Activated CD4-positive, alpha-beta T cell treated with anti-CD3 and anti-CD28 coated beads, Interleukin-2, Interleukin-4, amounts not matched to agents 100 ng/mL and 50 ng/mL, durations not matched to agents 16 hours and 8 hours (primary cell): ENCODE results near the gene EGFR.

Experiments
- DNase-seq: peaks from one replicate; pipeline ENCODE4 v3.0.0-alpha.2; 2020; ENCODE audit warnings: low spot score

Gene EGFR

GRCh38 chr7:55018361-55019190 lies at the start of gene EGFR:
TSS of gene EGFR (plus strand) at chr7:55019017. CDS start at chr7:55019278, 261 bp downstream.
- DNase-seq, result no peak

- no peak for DNase-seq
Measured at GRCh38 chr7:54969208-54969967, 49.4 kb upstream of the EGFR start.

DNA sequence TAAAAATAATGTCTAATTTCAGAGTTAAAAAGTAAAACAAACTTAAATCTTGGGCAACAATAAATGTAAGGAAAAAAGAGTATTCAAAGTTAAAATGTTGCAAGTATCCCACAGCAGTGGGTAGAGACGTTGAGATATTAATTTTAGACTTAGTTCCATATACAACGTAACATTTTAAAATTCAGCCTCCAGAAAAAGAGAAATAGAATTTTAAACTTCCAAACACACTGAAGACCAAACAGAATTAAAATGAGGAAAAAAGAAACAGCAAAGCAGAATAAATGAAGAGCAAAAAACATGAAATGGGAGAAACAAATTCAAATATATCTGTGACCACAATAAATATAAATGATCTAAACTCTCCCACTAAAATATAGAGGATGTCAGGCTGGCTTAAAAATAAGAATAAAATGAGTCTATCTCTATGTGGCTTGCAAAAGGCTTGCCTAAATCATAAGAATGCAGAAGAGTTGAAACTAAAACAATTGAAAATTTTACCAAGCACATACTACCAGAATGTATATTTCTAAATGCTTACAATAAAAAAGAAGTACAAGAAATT lies 46.0 kb upstream of the EGFR start:
- DNase-seq, result no peak

DNA sequence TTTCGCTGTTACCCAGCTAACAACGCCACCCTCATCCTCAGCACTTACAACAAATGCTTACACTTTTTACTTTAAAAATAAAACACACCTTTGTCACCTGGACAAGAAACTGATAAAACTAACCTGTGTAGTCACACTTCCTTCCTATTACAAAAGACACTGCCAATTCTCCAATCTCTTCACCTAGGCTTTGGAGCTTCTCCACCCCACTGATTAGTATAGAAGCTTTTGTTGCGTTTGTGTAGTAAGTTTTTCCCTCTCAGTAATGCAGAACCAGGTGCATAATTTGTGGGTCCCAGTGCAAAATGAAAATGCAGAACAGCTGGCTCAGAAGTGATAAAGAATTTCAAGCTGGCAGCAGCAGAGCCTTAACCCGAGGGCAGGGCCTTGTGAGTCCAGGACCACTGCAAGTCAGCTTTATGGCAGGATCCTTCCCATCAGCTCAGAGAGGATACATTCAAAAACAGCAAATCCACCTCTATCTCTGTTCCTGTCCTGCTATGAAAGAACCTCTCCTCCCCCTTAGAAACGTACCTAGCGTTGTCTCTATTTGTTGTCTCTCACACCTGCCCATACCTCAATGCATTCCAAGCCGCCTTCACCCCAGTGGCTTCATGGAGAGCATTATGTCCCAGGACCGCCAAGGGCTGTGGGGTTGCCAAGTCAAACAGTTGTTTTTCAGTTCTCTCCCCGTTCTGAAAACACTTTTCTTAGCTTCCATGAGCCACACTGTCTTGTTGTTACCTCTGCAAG lies 40.3 kb upstream of the EGFR start:
- DNase-seq, result no peak

DNA sequence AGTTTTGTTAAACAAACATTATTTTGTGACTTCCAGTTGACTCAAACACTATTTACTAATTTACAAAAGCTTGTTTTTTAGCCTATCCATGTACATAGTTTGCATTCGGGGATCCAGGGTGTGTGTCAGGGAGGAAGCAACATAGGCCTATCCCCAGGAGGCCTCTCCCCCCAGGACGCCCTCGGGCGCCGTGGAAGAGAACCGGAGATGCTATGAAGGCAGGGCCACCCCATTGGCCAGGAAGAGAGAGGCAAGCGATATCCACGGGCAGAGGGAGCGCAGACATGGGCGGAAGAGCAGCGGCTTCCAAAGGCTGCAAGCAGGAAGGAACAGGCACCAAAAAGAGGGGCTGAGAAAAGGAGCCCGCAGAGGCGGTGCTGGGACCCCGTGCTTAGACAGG lies 38.3 kb upstream of the EGFR start:
- DNase-seq, result no peak

DNA sequence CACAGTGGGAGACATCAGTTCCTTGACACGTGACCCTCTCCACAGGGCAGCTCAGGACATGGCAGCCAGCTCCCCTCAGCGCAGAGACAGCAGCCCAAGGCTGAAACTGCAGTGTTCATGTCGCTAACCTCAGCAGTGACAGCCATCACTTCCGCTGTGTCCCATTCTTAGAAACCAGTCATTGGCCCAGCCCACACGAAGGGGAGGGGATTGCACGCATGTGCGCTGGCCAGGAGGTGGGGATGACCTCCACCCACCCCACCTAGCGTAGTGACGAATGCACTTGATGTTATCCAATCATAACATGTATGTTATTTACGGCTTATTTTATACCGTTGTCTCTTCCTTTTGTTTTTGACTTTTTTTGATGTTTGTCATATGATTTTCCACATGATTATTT lies 36.9 kb upstream of the EGFR start:
- DNase-seq, result no peak

- DNase-seq, result no peak
Measured at GRCh38 chr7:54985426-54986330, 33.1 kb upstream of the EGFR start.

DNA sequence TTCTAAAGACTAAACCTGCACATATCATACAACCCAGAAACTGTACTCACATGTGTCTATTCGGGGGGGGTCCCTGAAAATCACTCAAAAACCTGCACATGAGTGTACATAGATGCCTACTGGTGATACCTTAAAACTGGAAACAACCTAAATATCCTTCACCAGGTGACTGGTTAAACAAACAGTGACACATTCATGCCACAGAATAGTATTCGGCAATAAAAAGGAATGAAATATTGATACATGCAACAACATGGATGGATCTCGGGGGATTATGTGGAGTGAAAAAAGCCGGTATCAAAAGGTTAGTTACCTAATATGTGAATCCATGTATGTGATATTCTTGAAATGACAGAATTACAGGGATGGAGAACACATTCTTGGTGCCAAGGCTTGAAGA lies 32.1 kb upstream of the EGFR start:
- DNase-seq, result no peak

DNA sequence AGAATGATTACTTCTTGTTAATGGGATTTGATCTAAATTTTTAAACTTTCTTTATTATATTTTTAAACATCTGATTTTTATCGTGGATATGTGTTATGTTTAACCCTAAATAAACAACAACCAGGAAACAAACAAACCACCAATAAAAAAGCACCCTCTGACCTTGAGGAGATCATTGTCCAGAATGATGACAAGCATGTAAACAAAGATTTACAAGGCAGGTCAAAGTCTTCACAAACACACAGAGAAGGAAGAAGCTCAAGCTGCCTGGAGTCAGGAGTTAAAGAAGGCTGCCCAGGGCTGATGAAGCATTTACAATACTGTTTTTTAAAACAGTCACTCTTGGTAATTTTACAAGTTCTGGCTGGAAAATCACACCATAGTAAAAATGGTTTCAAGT lies 31.0 kb upstream of the EGFR start:
- DNase-seq, result no peak

- no peak for DNase-seq
Measured at GRCh38 chr7:54988516-54988915, 30.3 kb upstream of the EGFR start.

- DNase-seq, result no peak
Measured at GRCh38 chr7:54989453-54990225, 29.2 kb upstream of the EGFR start.

DNA sequence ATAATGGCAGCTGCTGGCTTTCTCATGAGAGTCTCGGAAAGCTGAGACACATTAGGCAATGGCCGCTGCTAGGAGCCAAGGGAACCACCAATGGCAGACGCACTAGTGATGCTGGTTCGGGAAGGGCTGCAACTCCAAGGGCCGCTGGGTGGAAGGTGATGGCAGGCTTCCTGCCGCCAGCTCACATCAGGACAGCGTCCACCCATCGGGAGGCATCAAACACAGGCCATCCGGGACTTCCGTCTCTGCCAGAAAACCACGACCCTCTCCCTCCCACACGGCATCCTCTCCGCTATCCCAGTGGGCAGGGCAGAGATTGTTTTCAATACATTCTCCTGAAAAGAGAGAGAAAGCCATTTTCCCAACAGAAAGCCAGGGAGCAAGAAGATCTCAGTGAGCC lies 27.5 kb upstream of the EGFR start:
- no peak for DNase-seq

DNA sequence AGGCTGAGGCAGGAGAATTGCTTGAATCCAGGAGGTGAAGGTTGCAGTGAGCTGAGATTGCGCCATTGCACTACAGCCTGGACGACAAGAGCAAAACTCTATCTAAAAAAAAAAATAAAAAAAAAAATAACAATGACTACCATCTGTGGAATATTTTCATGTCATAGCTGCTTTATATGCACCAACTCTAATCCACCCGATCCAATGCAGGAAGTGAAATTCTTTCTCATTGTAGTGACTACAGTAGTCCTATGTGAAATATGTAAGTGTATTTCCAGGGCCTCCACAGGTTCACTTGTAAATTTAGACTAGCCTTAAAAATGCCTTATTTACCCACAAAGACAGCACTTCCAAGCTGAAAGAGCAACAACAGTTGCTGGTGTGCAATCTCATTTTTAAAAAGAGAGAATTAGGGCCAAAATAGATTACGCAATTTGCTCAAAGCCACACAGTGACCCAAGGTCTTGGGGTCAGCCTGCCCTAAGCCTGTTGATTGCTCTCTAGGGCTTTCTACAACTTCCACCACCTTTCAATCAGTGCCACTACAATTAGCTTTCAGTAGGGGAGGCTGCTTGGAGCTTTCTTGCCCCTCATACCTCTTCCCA lies 25.8 kb upstream of the EGFR start:
- no peak for DNase-seq

- DNase-seq, result no peak
Measured at GRCh38 chr7:54995166-54995565, 23.7 kb upstream of the EGFR start.

DNA sequence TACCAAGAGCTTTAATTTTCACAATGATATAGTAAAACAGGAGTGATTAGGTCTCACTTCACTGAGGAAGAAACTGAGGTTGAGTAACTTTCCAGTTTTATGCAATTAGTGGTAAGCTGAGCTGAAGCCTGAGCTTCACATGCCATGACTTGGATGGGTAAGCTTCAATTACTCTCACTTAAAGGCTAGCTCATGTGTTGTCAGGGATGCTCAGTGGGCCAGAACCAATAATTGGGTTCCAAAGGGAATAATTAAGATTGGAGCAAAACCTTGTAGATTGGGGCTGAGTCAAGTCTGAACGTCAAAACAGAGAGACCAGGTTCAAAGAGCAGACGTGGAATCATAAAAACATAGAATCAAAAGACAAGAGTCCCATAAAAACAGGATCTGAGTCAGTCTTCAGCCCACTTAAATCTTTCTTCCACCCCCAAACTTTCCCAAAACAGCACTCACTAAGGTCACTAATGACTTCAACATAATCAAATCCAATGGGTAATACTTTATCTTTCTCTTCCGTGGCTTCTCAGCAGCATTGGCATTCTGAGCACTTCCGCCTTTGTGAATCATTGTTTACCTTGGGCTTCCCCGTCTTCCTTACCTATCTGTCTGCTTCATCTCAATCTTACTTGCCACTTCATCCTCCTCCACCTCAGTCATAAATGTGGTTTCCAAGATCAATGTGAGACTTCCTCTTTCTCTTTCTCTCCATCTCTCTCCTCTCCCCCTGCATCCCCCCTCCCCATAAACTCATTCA lies 23.0 kb upstream of the EGFR start:
- DNase-seq, result peak; percentile 60

DNA sequence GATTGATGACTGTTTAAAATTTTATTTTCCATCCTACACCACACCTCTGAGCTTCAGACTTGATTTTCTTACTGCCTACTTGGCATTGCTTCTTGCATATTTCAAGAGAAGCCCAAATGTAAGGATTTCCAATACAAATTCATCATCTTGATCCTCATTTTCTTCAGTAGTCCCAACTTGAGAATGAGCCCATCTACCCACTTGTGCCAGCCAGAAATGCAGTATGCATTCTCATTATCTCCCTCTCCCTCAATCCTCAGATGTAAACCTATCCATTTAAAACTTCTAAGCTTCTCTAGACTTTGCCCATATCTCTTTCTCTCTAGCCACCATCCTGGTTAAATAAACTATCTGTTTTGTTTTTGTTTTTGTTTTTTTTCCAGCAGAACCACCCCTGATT lies 22.4 kb upstream of the EGFR start:
- no peak for DNase-seq

DNA sequence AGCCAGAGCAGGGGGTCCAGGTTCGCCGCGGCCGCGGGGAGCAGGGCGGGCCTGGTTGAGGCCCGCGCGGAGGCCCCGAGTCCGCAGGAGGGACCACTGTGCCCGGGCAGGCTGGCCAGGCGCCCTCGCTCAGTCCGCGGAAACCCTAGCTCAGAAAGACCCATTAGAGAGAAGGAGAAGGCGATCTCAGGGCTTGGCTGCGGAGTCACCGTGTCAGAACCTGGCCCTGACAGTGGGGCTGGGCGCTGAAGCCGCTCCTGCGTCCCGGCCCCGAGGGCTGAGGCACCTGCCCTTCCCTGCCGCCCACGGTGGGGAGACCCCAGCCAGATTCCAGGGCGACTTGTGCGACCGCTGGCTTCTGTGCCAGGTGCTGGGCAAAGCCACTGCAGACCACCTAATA lies 14.2 kb upstream of the EGFR start:
- DNase-seq, result no peak

GRCh38 chr7:55005241-55005851 lies 13.5 kb upstream of the EGFR start:
- DNase-seq, result no peak

DNA sequence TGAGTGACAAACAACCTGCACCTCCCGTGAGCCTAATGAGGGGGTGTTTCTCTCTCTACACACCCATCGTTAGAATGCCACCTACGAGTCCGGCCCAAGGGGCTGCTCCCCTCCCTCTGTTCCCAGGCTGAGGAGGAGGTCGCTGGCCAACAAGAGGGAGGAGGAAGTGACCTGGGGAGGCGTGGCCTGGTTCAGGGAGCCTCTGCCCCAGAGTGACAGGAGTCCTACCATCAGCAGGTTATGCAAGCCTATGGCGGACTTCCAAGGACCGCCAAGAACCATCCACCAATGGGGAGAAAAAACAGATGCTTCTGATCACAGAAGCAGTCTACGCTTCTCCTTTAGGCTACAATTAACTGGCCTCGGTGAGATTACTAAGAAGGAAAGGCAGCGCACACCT lies 12.3 kb upstream of the EGFR start:
- DNase-seq, result no peak
